ENCODE results near the gene CPPED1. TPM values are rescaled to one million over a fixed set of nuclear protein-coding genes. Genes with fewer than 3 reads are reported as not detected.

Gene CPPED1
- total RNA-seq, 1 experiment from 2014 or later, result 8.1 TPM

DNA sequence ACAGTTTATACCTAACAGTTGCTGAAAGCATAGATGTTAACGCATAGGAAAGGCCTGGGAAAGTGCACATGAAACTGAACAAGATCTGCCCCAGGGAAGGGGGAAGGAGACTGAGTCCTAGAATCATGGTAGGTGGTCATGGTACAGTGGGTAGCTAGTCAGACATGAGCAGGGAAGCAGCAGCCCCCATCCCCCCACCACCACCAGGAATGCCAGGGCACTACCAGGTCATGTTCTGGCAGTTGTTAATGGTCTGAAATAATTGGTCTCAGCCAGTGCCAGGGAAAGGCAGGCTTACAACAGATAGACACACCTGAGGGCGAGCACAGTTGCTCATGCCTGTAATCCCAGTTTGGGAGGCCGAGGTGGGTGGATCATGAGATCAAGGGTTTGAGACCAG is 185.2 kb downstream of the CPPED1 start:
- intact Hi-C loops (cut with micrococcal nuclease), result no loop called here
- no peak overlapping the region for H3K27ac ChIP-seq (ENCODE audit: low read depth, low read length)
- no peaks in the 10 kb centered on the region for H3K9me3 ChIP-seq (ENCODE audit: control insufficient read depth in 1 of 2, insufficient read depth in 1 of 2, low read depth in 1 of 2, low read length in 2 of 2)
- no peaks in the 10 kb centered on the region for H3K9me2 ChIP-seq (ENCODE audit: insufficient read depth)
- H3K36me3 ChIP-seq (ENCODE audit: control insufficient read depth in 1 of 2, insufficient read depth in 2 of 2, low read length in 2 of 2), result no peaks in the 10 kb centered on the region
- H3K27me3 ChIP-seq (ENCODE audit: insufficient read depth, low read length), result 0 out of 2 replicates have a peak, but pooled peaks cover 3% of the 10 kb centered on the region
- POLR2A ChIA-PET, result no interaction called here
- ATAC-seq (no peak), DNase-seq (ENCODE audit: low read depth, low spot score) (no peak)
- H2AFZ ChIP-seq (ENCODE audit: low read depth, low read length, poor library complexity, severe bottlenecking), result no peak overlapping the region
- no peak overlapping the region for H3K4me2 ChIP-seq (ENCODE audit: low read length)
- no TSS peak for BruUV-seq (replicated peaks)
- H3K9ac ChIP-seq (ENCODE audit: low read length), result no peak overlapping the region
- H3K4me1 ChIP-seq (ENCODE audit: control insufficient read depth in 1 of 2, insufficient read depth in 2 of 2, low read length in 2 of 2), result peaks cover 14 to 28% of the 10 kb centered on the region in 2 experiments
- H4K20me1 ChIP-seq (ENCODE audit: insufficient read depth), result no peaks in the 10 kb centered on the region
- CTCF ChIA-PET, result no interaction called here
- no peaks in the 10 kb centered on the region for H3K79me2 ChIP-seq (ENCODE audit: insufficient read depth, low read length)
- no peak overlapping the region for H3K4me3 ChIP-seq (replicated peaks in 1 of 2; ENCODE audit: low read depth in 1 of 2, low read length in 2 of 2)
- RAD21 ChIA-PET (ENCODE audit: low non-redundant PET in 1 of 2, low total read pairs in 2 of 2, uncharacterized antibody in 2 of 2, unreplicated experiment in 2 of 2), result no interaction called here
- TF ChIP-seq, protein P1, sequence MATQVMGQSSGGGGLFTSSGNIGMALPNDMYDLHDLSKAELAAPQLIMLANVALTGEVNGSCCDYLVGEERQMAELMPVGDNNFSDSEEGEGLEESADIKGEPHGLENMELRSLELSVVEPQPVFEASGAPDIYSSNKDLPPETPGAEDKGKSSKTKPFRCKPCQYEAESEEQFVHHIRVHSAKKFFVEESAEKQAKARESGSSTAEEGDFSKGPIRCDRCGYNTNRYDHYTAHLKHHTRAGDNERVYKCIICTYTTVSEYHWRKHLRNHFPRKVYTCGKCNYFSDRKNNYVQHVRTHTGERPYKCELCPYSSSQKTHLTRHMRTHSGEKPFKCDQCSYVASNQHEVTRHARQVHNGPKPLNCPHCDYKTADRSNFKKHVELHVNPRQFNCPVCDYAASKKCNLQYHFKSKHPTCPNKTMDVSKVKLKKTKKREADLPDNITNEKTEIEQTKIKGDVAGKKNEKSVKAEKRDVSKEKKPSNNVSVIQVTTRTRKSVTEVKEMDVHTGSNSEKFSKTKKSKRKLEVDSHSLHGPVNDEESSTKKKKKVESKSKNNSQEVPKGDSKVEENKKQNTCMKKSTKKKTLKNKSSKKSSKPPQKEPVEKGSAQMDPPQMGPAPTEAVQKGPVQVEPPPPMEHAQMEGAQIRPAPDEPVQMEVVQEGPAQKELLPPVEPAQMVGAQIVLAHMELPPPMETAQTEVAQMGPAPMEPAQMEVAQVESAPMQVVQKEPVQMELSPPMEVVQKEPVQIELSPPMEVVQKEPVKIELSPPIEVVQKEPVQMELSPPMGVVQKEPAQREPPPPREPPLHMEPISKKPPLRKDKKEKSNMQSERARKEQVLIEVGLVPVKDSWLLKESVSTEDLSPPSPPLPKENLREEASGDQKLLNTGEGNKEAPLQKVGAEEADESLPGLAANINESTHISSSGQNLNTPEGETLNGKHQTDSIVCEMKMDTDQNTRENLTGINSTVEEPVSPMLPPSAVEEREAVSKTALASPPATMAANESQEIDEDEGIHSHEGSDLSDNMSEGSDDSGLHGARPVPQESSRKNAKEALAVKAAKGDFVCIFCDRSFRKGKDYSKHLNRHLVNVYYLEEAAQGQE (IDR thresholded peaks at IDR 0.05; ENCODE audit: low read depth), result no peak
- no peak for TF ChIP-seq CEBPB (IDR thresholded peaks at IDR 0.05; ENCODE audit: low read depth)
- TF ChIP-seq ELF1 (IDR thresholded peaks at IDR 0.05; ENCODE audit: borderline replicate concordance, low read depth), result no peak
- TF ChIP-seq ZNF274 (IDR thresholded peaks at IDR 0.05; ENCODE audit: low read depth, low read length), result no peak
- TF ChIP-seq POLR2AphosphoS5 (IDR thresholded peaks at IDR 0.05; ENCODE audit: low read depth, low read length), result no peak
- TF ChIP-seq, protein P2, sequence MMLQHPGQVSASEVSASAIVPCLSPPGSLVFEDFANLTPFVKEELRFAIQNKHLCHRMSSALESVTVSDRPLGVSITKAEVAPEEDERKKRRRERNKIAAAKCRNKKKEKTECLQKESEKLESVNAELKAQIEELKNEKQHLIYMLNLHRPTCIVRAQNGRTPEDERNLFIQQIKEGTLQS (IDR thresholded peaks at IDR 0.05), result no peak
